Measurements from ENCODE around the gene DAZL. TPM values are rescaled to one million over a fixed set of nuclear protein-coding genes. Genes with fewer than 3 reads are reported as not detected.

DAZL gene
- polyA plus RNA-seq, 2 donors = not detected

Other genes with a start within 250 kb of the DAZL start
- gene RFTN1, start 91.7 kb downstream of the DAZL start, polyA plus RNA-seq = 1 to 10 TPM; 2.1 to 3.7 TPM